K562 (cell line): ENCODE measurements around the gene ERVH48-1. TPM values are rescaled to one million over a fixed set of nuclear protein-coding genes. Genes with fewer than 3 reads are reported as not detected.

Experiments used
- BCLAF1 ChIP-seq, 2 experiments: fragments of 450-650 bp in 1 of 2; IDR thresholded peaks; 2 replicates each; pipeline ENCODE4 v1.6.1; 2011 to 2017; ENCODE audit warnings: low read depth in 2 of 2, antibody characterized with exemption in 1 of 2, borderline replicate concordance in 1 of 2, low read length in 1 of 2, mild to moderate bottlenecking in 1 of 2, mixed read lengths in 1 of 2; ENCODE audit not compliant: control insufficient read depth in 1 of 2
- CBX5 ChIP-seq: IDR thresholded peaks from 2 replicates; pipeline ENCODE4 v1.6.1; 2014; ENCODE audit warnings: low read depth, borderline replicate concordance
- E2F5 ChIP-seq: sonication (generic); formaldehyde crosslinking; IDR thresholded peaks from 2 replicates; pipeline ENCODE4 v1.8.0; 2022; ENCODE audit warnings: mild to moderate bottlenecking, missing genetic modification reagents
- EHMT2 ChIP-seq: fragments of 450-650 bp; IDR thresholded peaks from 2 replicates; pipeline ENCODE4 v1.6.1; 2018; ENCODE audit warnings: antibody characterized with exemption
- EP400 ChIP-seq: fragments of 450-650 bp; IDR thresholded peaks from 2 replicates; pipeline ENCODE4 v1.6.1; 2017; ENCODE audit warnings: antibody characterized with exemption, mild to moderate bottlenecking, moderate library complexity
- ETS1 ChIP-seq: conservative IDR thresholded peaks from 2 replicates; pipeline ENCODE4 v1.6.1; 2011; ENCODE audit warnings: low read depth, mild to moderate bottlenecking, low read length; ENCODE audit not compliant: control insufficient read depth
- ETV5 ChIP-seq: sonication (generic); formaldehyde crosslinking; IDR thresholded peaks from 2 replicates; pipeline ENCODE4 v1.4.0; 2020; ENCODE audit warnings: low read depth, mild to moderate bottlenecking, missing genetic modification reagents
- FIP1L1 ChIP-seq: fragments of 200-400 bp; formaldehyde crosslinking; IDR thresholded peaks from 2 replicates; pipeline ENCODE4 v1.6.1; 2018; ENCODE audit warnings: mild to moderate bottlenecking, low read depth, low read length; ENCODE audit not compliant: poor library complexity, severe bottlenecking
- FOXK1 ChIP-seq: sonication (generic); formaldehyde crosslinking; IDR thresholded peaks from 2 replicates; pipeline ENCODE4 v1.8.0; 2022; ENCODE audit warnings: missing genetic modification reagents, mild to moderate bottlenecking, borderline replicate concordance
- HNRNPL ChIP-seq: fragments of 200-400 bp; formaldehyde crosslinking; IDR thresholded peaks from 2 replicates; pipeline ENCODE4 v1.6.1; 2017; ENCODE audit warnings: low read depth, mild to moderate bottlenecking, low read length
- KAT7 ChIP-seq: sonication (generic); formaldehyde crosslinking; IDR thresholded peaks from 2 replicates; pipeline ENCODE4 v1.8.0; 2022; ENCODE audit warnings: missing genetic modification reagents, mild to moderate bottlenecking, borderline replicate concordance
- KDM5B ChIP-seq: fragments of 200-600 bp; sonication (generic); IDR thresholded peaks from 2 replicates; pipeline ENCODE4 v1.6.1; 2012; ENCODE audit warnings: low read depth, mild to moderate bottlenecking, moderate library complexity, low read length, control low read depth, inconsistent platforms; ENCODE audit not compliant: insufficient replicate concordance
- MBD2 ChIP-seq: sonication (generic); IDR thresholded peaks from 2 replicates; pipeline ENCODE4 v1.6.1; 2016; ENCODE audit warnings: low read depth, borderline replicate concordance
- SMAD1 ChIP-seq: fragments of 150-350 bp; IDR thresholded peaks from 2 replicates; pipeline ENCODE4 v1.6.1; 2014; ENCODE audit warnings: low read length, low read depth; ENCODE audit not compliant: partially characterized antibody
- TARDBP ChIP-seq: fragments of 450-650 bp; IDR thresholded peaks from 2 replicates; pipeline ENCODE4 v1.6.1; 2016
- ZBTB12 ChIP-seq: fragments of 250-450 bp; sonication (Bioruptor Pico); IDR thresholded peaks from 2 replicates; pipeline ENCODE4 v1.4.0; 2020
- ZFP91 ChIP-seq: sonication (generic); formaldehyde crosslinking; IDR thresholded peaks from 2 replicates; pipeline ENCODE4 v1.8.0; 2022; ENCODE audit warnings: mild to moderate bottlenecking, missing genetic modification reagents
- polyA plus RNA-seq, 8 experiments: library from polyadenylated mRNA; depleted of rRNA in 4 of 8; stranded (reverse) in 5 of 8; unstranded in 3 of 8; fragments of >200 nt; fragmentation: Nextera tagmentation in 2 of 8; fragmentation: Illumina TruSeq in 1 of 8; extraction: Ambion mirVana in 2 of 8; extraction: Trizol in 1 of 8; gene quantifications; 2 replicates each; pipeline versions ENCODE4 v1.2.1 to v1.2.3, GENCODE V29; 2011 to 2014; ENCODE audit warnings: inconsistent platforms in 1 of 8, missing spikeins in 1 of 8
- total RNA-seq, 7 experiments: library from RNA; depleted of rRNA in 6 of 7; stranded (reverse); fragments of >200 nt in 6 of 7; fragmentation: Illumina TruSeq in 2 of 7; extraction: Trizol in 2 of 7; gene quantifications; 2 replicates each; pipeline versions ENCODE4 v1.2.1 to v1.2.3, GENCODE V29; 2011 to 2021; ENCODE audit warnings: low replicate concordance in 1 of 7

The ERVH48-1 gene
- total and polyA plus RNA-seq, 9 of the 15 experiments (the other 6 are each of a cell fraction or from before 2014, with no cell fraction given): 0.08 to 0.49 (median 0.16) TPM; not detected in 3

- TF ChIP-seq ZBTB12 (CRISPR knock-in tag) (peak; percentile 88), FOXK1 (CRISPR knock-in tag) (no peak), E2F5 (peak; percentile 88; the same call in 1 of the 2 replicates), SMAD1 (no peak), KDM5B (peak; percentile 97), ZFP91 (CRISPR knock-in tag) (0 out of 2 replicates have a peak, but pooled peaks have one; percentile 8), HNRNPL (peak; percentile 100), FIP1L1 (peak; percentile 93), EHMT2 (no peak), ETV5 (CRISPR knock-in tag) (peak; percentile 67), EP400 (peak; percentile 92), MBD2 (peak; percentile 83), ETS1 (peak; percentile 72), CBX5 (no peak), TARDBP (0 out of 2 replicates have a peak, but pooled peaks have one; percentile 29), BCLAF1 (IDR thresholded peaks at IDR 0.05; ENCODE audit: borderline replicate concordance in 1 of 2, control insufficient read depth in 1 of 2, low read depth in 2 of 2, low read length in 1 of 2) (no peak), KAT7 (peak; percentile 88)
Observed at GRCh38 chr21:42892931-42893755, 32.3 kb downstream of the ERVH48-1 start, which contains the start of gene NDUFV3 (continued).
